ENCODE results near the gene SFN. TPM values are rescaled to one million over a fixed set of nuclear protein-coding genes. Genes with fewer than 3 reads are reported as not detected.

Gene SFN
- total and polyA plus RNA-seq, 2 of the 13 experiments (the other 11 are each of a cell fraction or from before 2014, with no cell fraction given): 4.3 to 5.6 TPM

- DNase-seq (ENCODE audit: low spot score) (no peak), FAIRE-seq (no peak), ATAC-seq (no peak)
- Histone ChIP-seq H3K36me3 (replicated peaks in 1 of 2; ENCODE audit: control insufficient read depth in 1 of 2, insufficient read depth in 2 of 2, low read length in 2 of 2) (peaks cover 11 to 14% of the 10 kb centered on the region in 2 experiments), H3K27me3 (ENCODE audit: control insufficient read depth in 1 of 2, insufficient read depth in 2 of 2, low read length in 2 of 2) (no peaks in the 10 kb centered on the region), H3K9me3 (ENCODE audit: low read length) (no peaks in the 10 kb centered on the region), H3K27ac (ENCODE audit: extremely low read length, insufficient read depth, low read length) (no peak overlapping the region), H3K4me1 (ENCODE audit: insufficient read depth, low read length) (peaks cover 9% of the 10 kb centered on the region), H3K9ac (ENCODE audit: insufficient read depth, low read depth, low read length) (no peak overlapping the region), H3K79me2 (ENCODE audit: insufficient read depth, low read length) (no peaks in the 10 kb centered on the region), H4K20me1 (ENCODE audit: insufficient read depth, low read length) (no peaks in the 10 kb centered on the region), H2AFZ (ENCODE audit: low read length) (no peak overlapping the region), H3K4me2 (ENCODE audit: low read depth, low read length) (no peak overlapping the region), H3K4me3 (replicated peaks in 1 of 3; ENCODE audit: insufficient read depth in 1 of 3, low read depth in 2 of 3, low read length in 3 of 3) (no peak overlapping the region)
- WGBS (ENCODE audit: low lambda C conversion rate): 87% methylated on average over 4 of the region's 4 CpGs
- TF ChIP-seq SRF (IDR thresholded peaks at IDR 0.05; ENCODE audit: low read depth, low read length) (no peak), ZNF773 (CRISPR knock-in tag; IDR thresholded peaks at IDR 0.05; ENCODE audit: borderline replicate concordance) (no peak), ZNF609 (CRISPR knock-in tag; IDR thresholded peaks at IDR 0.05; ENCODE audit: borderline replicate concordance) (no peak), RFX3 (CRISPR knock-in tag; IDR thresholded peaks at IDR 0.05) (no peak), ZNF75D (CRISPR knock-in tag; IDR thresholded peaks at IDR 0.05; ENCODE audit: borderline replicate concordance) (no peak), NRL (CRISPR knock-in tag; IDR thresholded peaks at IDR 0.05; ENCODE audit: borderline replicate concordance) (no peak), ZNF10 (CRISPR knock-in tag; IDR thresholded peaks at IDR 0.05; ENCODE audit: borderline replicate concordance, low read depth) (no peak), CEBPZ (IDR thresholded peaks at IDR 0.05; ENCODE audit: low read length) (no peak), AFF4 (CRISPR knock-in tag; IDR thresholded peaks at IDR 0.05) (no peak), ELF1 (CRISPR knock-in tag; IDR thresholded peaks at IDR 0.05) (no peak)
- intact Hi-C loops (cut with micrococcal nuclease; ENCODE audit: unreplicated experiment) (loop anchor here (5.0 to 10.0 kb wide), 2 partner anchors 63 to 270 kb away; no protein-coding TSS in a partner anchor), in situ Hi-C loops (cut with HindIII; ENCODE audit: extremely low pct_ligation_motif_present, low pct_unique_long_range_greater_than_20kb) (no loop called here)
- ChIA-PET CTCF (ENCODE audit: low intra/inter-chr PET ratio, low total read pairs) (no interaction called here), POLR2A (no interaction called here)
- no TSS peak for BruUV-seq (replicated peaks)
Measured at GRCh38 chr1:26874896-26875295, 11.9 kb downstream of the SFN start.

Data from HepG2 (cell line).